HG03039 (cell line): ENCODE data around the gene ZNF443.
"Not testable (repeated sequence)": the region's sequence is repeated elsewhere in the genome, so short reads cannot be mapped to it uniquely, and the experiment has no call there.

Source experiments
- ATAC-seq: cut with Tn5 transposase; IDR thresholded peaks from one replicate; pipeline ENCODE4 v1.9.1; 2021; ENCODE audit warnings: mild to moderate bottlenecking, moderate library complexity; ENCODE audit not compliant: unreplicated experiment

The ZNF443 gene

GRCh38 chr19:12440541-12441316, at the start of gene ZNF443:
Gene ZNF443, minus strand, starts transcription at chr19:12441021. Its CDS starts 107 bp downstream, at chr19:12440914.
- peak; percentile 95 for ATAC-seq

DNA sequence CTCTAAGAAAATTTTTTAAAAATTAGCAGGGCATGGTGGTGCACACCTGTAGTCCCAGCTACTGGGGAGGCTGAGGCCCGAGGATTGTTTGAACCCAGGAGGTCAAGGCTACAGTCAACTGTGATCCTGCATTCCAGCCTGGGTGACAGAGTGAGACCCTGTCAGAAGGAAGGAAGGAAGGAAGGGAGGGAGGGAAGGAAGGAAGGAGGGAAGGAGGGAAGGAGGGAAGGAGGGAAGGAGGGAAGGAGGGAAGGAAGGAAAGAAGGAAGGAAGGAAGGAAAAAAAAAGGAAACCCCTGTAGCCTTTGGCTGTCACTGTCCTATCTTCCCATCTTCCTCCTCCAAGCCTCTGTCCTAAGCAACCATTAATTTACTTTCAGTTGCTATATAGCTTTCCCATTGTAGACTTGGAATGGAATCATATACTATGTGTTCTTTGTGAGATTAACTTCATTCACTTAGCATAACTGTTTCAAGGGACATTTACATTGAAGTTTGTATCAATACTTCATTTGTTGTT, 45.5 kb upstream of the ZNF443 start:
- ATAC-seq, result not testable (repeated sequence)

- no peak for ATAC-seq
These were observed 44.8 kb upstream of the ZNF443 start for GRCh38 chr19:12485571-12485970.

- no peak for ATAC-seq
These were observed 44.2 kb upstream of the ZNF443 start for GRCh38 chr19:12485052-12485416.

- ATAC-seq, result peak; percentile 89
These were observed 43.7 kb upstream of the ZNF443 start, which contains the start of gene ZNF709 for GRCh38 chr19:12484371-12485051. Gene ZNF709, minus strand, starts transcription at chr19:12484816. Its CDS starts 159 bp downstream, at chr19:12484657.

GRCh38 chr19:12484011-12484370, 43.2 kb upstream of the ZNF443 start:
- no peak for ATAC-seq

GRCh38 chr19:12482509-12482886, 41.7 kb upstream of the ZNF443 start:
- no peak for ATAC-seq

DNA sequence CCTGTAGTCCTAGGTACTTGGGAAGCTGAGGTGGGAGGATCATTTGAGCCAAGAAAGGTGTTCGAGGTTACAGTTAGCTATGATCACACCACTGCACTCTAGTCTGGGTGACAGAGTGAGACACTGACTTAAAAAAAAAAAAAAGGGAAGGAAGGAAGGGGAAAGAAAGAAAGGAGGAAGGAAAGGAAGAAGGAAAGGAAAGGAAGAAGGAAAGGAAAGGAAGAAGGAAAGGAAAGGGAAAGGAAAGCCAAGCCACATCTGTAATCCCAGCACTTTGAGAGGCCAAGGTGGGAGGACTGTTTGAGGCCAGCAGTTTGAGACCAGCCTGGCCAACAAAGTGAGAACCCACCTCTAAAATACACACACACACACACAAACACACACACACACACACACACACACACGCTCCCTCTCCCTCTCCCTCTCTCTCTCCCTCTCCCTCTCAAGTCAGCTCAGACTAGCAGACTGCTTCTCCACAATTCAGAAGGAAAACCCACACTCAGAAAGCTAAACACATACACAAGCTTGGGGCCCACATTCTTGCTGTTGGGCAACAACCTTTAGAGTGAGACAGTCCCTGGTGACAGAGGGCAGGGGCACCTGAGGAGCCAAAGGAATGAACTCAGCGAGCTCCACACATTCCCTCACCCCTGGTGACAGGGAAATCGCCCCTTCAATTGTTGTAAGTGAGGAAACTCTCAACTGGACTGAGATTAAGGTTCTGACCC, 41.1 kb upstream of the ZNF443 start:
- no peak for ATAC-seq

- ATAC-seq, result no peak
These were observed 37.6 kb upstream of the ZNF443 start for GRCh38 chr19:12478234-12478941.

GRCh38 chr19:12467651-12468050, 26.8 kb upstream of the ZNF443 start:
- not testable (repeated sequence) for ATAC-seq

DNA sequence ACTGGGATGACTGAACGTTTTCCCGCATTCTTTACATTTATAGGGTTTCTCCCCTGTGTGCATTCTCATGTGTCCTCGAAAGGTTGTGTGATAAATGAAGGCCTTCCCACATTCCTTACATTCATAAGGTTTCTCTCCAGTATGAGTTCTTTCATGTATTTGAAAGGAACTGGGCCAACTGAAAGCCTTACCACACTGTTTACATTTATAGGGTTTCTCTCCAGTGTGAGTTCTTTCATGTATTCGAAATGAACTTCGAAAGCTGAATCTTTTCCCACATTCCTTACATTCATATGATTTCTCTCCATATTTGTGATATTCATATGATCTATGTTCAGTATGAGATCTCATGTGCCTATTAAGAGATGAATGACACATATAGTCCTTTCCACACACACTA, 24.4 kb upstream of the ZNF443 start:
- ATAC-seq, result no peak

DNA sequence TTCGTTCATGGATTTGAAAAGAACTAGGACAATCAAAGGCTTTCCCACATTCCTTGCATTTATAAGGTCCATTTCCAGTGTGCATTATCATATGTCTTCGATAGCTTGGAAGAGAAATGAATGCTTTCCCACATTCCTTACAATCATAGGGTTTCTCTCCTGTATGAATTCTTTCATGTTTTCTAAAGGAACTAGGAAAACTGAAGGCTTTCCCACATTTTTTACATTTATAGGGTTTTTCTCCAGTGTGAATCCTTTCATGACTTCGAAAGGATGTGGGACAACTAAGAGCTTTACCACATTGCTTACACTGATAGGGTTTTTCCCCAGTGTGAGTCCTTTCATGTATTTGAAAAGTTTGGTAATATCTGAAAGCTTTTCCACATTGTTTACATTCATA, 23.9 kb upstream of the ZNF443 start:
- no peak for ATAC-seq

DNA sequence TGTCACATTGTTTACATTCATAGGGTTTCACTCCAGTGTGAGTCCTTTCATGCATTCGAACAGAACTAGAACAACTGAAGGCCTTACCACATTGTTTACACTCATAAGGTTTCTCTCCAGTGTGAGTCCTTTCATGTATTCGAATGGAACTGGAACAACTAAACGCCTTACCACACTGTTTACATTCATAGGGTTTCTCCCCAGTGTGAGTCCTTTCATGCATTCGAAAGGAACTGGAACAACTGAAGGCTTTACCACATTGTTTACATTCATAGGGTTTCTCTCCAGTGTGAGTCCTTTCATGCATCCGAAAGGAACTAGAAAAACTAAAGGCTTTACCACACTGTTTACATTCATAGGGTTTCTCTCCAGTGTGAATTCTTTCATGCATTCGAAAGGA, 23.3 kb upstream of the ZNF443 start:
- not testable (repeated sequence) for ATAC-seq

DNA sequence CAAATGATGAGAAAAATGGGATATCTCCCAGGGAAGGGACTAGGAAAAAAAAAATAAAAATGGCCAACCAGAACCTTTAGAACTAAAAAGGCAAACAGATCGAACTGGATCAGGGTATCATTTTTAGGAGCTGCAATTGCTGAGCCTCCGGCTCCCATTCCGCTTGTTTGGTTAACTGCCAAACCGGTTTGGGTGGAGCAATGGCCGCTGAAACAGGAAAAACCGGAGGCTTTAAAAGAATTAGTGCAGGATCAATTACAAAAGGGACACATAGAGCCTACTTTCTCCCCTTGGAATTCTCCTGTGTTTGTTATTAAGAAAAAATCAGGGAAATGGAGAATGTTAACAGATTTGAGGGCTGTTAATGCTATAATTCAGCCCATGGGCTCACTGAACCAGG, 12.7 kb upstream of the ZNF443 start:
- ATAC-seq, result no peak

GRCh38 chr19:12450844-12451243, 10.0 kb upstream of the ZNF443 start:
- ATAC-seq, result no peak

GRCh38 chr19:12448808-12449207, 8.0 kb upstream of the ZNF443 start:
- no peak for ATAC-seq

DNA sequence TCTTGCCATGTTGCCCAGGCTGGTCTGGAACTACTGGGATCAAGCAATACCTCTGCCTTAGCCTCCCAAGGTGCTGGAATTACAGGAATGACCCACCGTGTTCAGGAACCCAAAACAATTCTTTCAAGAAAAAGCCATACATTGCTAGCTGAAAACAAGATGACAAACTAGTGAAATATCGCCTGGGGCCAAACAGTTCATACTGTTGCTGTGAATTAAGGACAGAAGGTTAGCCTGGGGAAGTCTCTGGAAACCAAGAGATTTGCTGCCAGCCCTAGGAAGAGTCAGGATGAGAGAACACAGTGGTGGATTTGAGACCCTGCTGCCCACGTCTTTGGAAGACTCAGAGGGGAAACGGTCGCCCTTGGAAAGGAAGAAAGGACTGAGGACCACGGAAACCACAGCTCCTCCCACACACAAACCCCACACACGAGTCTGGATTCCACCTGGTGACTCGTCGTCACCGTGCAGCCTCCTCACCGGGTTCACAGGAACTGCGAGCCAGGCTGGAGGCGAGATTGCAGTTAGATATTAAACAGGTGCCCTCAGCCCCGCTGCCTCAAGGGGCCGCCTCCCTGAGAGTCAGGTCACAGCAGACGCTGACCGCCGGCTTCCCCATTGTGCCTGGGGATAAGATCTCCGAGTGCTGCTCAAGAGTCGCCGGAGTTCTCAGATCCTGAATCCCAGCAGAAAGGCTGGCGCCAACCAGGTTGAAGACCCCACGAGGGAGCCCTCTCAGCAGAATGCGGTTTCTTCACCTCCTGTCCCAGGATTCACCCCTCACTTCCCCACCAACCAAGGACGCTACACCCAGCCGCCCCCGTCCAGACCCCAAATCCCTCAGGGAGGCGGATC, 908 bp downstream of the ZNF443 start:
- ATAC-seq, result not testable (repeated sequence)

GRCh38 chr19:12430726-12431299, 10.0 kb downstream of the ZNF443 start:
- ATAC-seq, result not testable (repeated sequence)

DNA sequence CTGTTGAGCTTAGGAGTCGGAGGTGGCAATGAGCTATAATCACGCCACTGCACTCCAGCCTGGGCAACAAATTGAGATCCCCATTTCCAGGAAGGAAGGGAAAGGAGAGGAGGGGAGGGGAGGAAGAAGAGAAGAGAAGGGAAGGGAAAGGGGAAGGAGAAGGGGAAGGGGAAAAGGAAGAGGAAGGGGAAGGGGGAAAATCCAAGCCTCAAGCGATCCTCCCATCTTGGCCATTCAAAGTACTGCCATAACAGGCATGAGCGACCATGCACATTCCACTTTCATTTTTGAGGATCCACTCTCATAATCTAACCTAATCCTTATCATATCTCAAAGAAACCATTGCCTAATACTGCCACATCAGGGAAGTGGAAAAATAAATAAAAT, 14.9 kb downstream of the ZNF443 start:
- no peak for ATAC-seq
